HG03045 (cell line): ENCODE results near the gene STK33.
A peak's percentile ranks its signal among the peaks of the same experiment; 100 is the strongest.
"Not testable (repeated sequence)": the region's sequence is repeated elsewhere in the genome, so short reads cannot be mapped to it uniquely, and the experiment has no call there.

Source experiments
- ATAC-seq: cut with Tn5 transposase; IDR thresholded peaks from one replicate; pipeline ENCODE4 v1.9.1; 2021; ENCODE audit warnings: mild to moderate bottlenecking, moderate library complexity; ENCODE audit not compliant: unreplicated experiment

STK33 gene

GRCh38 chr11:8545698-8546366 lies 48.2 kb downstream of the STK33 start:
- no peak for ATAC-seq

- ATAC-seq: no peak
These were observed 49.2 kb downstream of the STK33 start for GRCh38 chr11:8544807-8545206.

GRCh38 chr11:8543278-8543677 lies 50.8 kb downstream of the STK33 start:
- ATAC-seq: no peak

- ATAC-seq: no peak
These were observed 52.6 kb downstream of the STK33 start for GRCh38 chr11:8541448-8541847.

GRCh38 chr11:8533332-8533731 lies 60.7 kb downstream of the STK33 start:
- ATAC-seq: peak; percentile 61

GRCh38 chr11:8532475-8532874 lies 61.6 kb downstream of the STK33 start:
- no peak for ATAC-seq

GRCh38 chr11:8531982-8532381 lies 62.0 kb downstream of the STK33 start:
- ATAC-seq: no peak

- ATAC-seq: no peak
These were observed 62.7 kb downstream of the STK33 start for GRCh38 chr11:8531312-8531711.

GRCh38 chr11:8527939-8528338 lies 66.1 kb downstream of the STK33 start:
- no peak for ATAC-seq

- no peak for ATAC-seq
These were observed 70.6 kb downstream of the STK33 start for GRCh38 chr11:8523396-8523795.

- no peak for ATAC-seq
These were observed 81.5 kb downstream of the STK33 start for GRCh38 chr11:8512547-8512946.

GRCh38 chr11:8503910-8504364 lies 90.1 kb downstream of the STK33 start:
- no peak for ATAC-seq

GRCh38 chr11:8501836-8502235 lies 92.2 kb downstream of the STK33 start:
- no peak for ATAC-seq

- ATAC-seq: no peak
These were observed 105.6 kb downstream of the STK33 start for GRCh38 chr11:8488395-8488794.

GRCh38 chr11:8487261-8487660 lies 106.8 kb downstream of the STK33 start:
- ATAC-seq: no peak

GRCh38 chr11:8484251-8484650 lies 109.8 kb downstream of the STK33 start:
- ATAC-seq: no peak

- no peak for ATAC-seq
These were observed 113.2 kb downstream of the STK33 start for GRCh38 chr11:8480858-8481257.

- ATAC-seq: peak; percentile 68
These were observed 116.3 kb downstream of the STK33 start for GRCh38 chr11:8477680-8478079.

GRCh38 chr11:8477151-8477550 lies 116.9 kb downstream of the STK33 start:
- ATAC-seq: no peak

GRCh38 chr11:8467806-8468205 lies 126.2 kb downstream of the STK33 start:
- ATAC-seq: not testable (repeated sequence)

GRCh38 chr11:8467356-8467755 lies 126.7 kb downstream of the STK33 start:
- ATAC-seq: not testable (repeated sequence)

- not testable (repeated sequence) for ATAC-seq
These were observed 127.1 kb downstream of the STK33 start for GRCh38 chr11:8466884-8467283.
